ENCODE results near the gene LPAR5.

DNA sequence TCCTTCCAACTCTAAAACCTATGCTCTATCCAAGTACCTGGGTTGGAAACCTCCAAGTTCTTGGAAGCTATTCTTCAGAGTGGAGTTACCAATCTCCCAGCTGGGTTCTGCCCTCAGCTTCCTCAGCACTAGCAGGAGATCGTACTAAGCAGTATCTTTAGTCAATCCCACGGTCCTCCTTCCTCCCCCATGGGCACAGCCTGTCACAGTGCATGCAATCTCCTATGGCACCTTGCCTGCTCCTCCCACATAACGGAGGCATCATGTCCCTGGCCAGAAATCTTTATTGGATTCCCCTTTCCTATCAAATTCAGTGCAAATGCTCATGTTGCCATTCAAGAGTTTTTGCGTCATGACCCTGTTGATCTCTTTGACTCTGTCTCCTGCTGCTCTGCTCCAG, 5.4 kb upstream of the LPAR5 start:
- TF ChIP-seq EZH2 (IDR thresholded peaks at IDR 0.05; ENCODE audit: borderline replicate concordance, low read depth, low read length, poor library complexity, severe bottlenecking), result no peak
- TF ChIP-seq, protein P1, sequence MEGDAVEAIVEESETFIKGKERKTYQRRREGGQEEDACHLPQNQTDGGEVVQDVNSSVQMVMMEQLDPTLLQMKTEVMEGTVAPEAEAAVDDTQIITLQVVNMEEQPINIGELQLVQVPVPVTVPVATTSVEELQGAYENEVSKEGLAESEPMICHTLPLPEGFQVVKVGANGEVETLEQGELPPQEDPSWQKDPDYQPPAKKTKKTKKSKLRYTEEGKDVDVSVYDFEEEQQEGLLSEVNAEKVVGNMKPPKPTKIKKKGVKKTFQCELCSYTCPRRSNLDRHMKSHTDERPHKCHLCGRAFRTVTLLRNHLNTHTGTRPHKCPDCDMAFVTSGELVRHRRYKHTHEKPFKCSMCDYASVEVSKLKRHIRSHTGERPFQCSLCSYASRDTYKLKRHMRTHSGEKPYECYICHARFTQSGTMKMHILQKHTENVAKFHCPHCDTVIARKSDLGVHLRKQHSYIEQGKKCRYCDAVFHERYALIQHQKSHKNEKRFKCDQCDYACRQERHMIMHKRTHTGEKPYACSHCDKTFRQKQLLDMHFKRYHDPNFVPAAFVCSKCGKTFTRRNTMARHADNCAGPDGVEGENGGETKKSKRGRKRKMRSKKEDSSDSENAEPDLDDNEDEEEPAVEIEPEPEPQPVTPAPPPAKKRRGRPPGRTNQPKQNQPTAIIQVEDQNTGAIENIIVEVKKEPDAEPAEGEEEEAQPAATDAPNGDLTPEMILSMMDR (conservative IDR thresholded peaks at IDR 0.05; ENCODE audit: low read depth, low read length), result no peak

All from A673 (cell line).